Brain microvascular endothelial cell (primary cell): ENCODE data around the gene DIO2.
A peak's percentile ranks its signal among the peaks of the same experiment; 100 is the strongest.

ENCODE experiments used
- DNase-seq: peaks from one replicate; pipeline ENCODE4 v3.0.0-alpha.2; 2020
- H3K27ac ChIP-seq: fragments of 250-450 bp; sonication (Bioruptor Pico); 2 replicates; pipeline ENCODE4 v1.5.1; 2020; ENCODE audit warnings: mild to moderate bottlenecking, moderate library complexity
- H3K27me3 ChIP-seq: fragments of 250-450 bp; sonication (Bioruptor Pico); replicated peaks from 2 replicates; pipeline ENCODE4 v1.5.1; 2020; ENCODE audit warnings: mild to moderate bottlenecking
- H3K36me3 ChIP-seq: fragments of 250-450 bp; sonication (Bioruptor Pico); replicated peaks from 2 replicates; pipeline ENCODE4 v1.5.1; 2020; ENCODE audit warnings: mild to moderate bottlenecking
- H3K4me3 ChIP-seq: 2 replicates; pipeline ENCODE4 v1.5.1; 2011; ENCODE audit warnings: low read depth, mild to moderate bottlenecking, control low read depth, low read length, moderate library complexity
- in situ Hi-C: cut with HindIII; loops from 2 replicates; pipeline ENCODE4 v1.10.0; 2017; ENCODE audit warnings: low sequenced_read_pairs, low pct_ligation_motif_present
- TF ChIP-seq, protein P1 (sequence below): IDR thresholded peaks from 2 replicates; pipeline ENCODE4 v1.5.1; 2011; ENCODE audit warnings: low read depth, mild to moderate bottlenecking, moderate library complexity, low read length, control low read depth, inconsistent platforms; ENCODE audit errors: missing control alignments

The DIO2 gene

DNA sequence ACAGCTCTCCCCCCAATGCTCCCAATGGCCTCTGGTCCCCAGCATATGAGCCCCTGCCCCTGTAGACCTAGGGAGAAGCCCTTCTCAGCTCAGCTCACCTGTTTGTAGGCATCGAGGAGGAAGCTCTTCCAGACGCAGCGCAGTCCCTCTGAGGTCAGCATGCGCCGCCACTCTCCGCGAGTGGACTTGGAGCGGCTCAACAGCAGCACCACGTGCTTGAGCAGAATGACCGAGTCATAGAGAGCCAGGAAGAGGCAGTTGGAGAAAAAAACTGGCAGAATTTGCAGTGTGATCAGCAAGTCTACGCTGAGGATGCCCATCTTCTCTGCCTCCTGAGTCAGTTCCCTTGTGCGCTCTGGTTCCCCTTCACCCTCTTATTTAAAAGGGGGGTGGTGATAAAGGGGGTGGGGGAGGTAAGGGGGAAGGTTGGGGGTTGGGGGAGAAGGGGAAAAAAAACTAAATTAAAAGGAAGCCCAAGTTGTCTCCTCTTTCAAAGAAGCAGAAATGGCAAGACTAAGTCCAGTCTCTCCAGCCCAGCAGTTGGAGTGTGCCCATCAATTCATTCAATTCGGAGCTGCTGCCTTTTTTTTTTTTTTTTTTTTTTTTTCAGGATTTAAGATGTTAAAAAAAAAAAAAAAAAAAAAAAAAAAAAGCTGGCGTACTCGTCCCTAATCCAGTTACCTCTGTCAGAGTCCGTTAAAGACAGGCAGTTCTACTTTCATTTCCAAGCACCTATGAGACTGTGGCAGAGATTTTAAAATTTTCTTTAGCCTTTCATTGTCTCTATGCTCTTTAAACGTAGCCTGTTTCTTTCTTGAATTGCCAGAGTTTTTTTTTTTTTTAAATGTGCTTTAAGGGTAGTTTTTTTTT, at the start of gene DIO2:
Gene DIO2, minus strand, starts transcription at position 352 of the 870 bp plus-strand sequence. Its CDS starts 32 bp downstream, at position 320.
- Histone ChIP-seq H3K4me3 (peak within 1 kb of the TSS; percentile 31), H3K27ac (no peak within 1 kb of the TSS), H3K27me3 (no peaks in the 10 kb centered on the region), H3K36me3 (no peaks in the 10 kb centered on the region)
- DNase-seq, result no peak
- in situ Hi-C loops, result no loop called here
- TF ChIP-seq, protein P1, sequence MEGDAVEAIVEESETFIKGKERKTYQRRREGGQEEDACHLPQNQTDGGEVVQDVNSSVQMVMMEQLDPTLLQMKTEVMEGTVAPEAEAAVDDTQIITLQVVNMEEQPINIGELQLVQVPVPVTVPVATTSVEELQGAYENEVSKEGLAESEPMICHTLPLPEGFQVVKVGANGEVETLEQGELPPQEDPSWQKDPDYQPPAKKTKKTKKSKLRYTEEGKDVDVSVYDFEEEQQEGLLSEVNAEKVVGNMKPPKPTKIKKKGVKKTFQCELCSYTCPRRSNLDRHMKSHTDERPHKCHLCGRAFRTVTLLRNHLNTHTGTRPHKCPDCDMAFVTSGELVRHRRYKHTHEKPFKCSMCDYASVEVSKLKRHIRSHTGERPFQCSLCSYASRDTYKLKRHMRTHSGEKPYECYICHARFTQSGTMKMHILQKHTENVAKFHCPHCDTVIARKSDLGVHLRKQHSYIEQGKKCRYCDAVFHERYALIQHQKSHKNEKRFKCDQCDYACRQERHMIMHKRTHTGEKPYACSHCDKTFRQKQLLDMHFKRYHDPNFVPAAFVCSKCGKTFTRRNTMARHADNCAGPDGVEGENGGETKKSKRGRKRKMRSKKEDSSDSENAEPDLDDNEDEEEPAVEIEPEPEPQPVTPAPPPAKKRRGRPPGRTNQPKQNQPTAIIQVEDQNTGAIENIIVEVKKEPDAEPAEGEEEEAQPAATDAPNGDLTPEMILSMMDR, result no peak

- in situ Hi-C loops, result no loop called here
- H3K4me3 ChIP-seq, result no peak overlapping the region
- no peaks in the 10 kb centered on the region for H3K27me3 ChIP-seq
- TF ChIP-seq, protein P1, result no peak
- no peak overlapping the region for H3K27ac ChIP-seq
- DNase-seq, result no peak
- no peaks in the 10 kb centered on the region for H3K36me3 ChIP-seq
Observed at GRCh38 chr14:80260645-80261044, 49.3 kb upstream of the DIO2 start.

GRCh38 chr14:80239631-80240030, 28.3 kb upstream of the DIO2 start:
- TF ChIP-seq, protein P1, result no peak
- H3K36me3 ChIP-seq, result no peaks in the 10 kb centered on the region
- H3K27ac ChIP-seq, result no peak overlapping the region
- in situ Hi-C loops, result no loop called here
- no peak for DNase-seq
- H3K27me3 ChIP-seq, result no peaks in the 10 kb centered on the region
- no peak overlapping the region for H3K4me3 ChIP-seq

- no peak overlapping the region for H3K27ac ChIP-seq
- no peaks in the 10 kb centered on the region for H3K36me3 ChIP-seq
- in situ Hi-C loops, result no loop called here
- DNase-seq, result no peak
- H3K4me3 ChIP-seq, result no peak overlapping the region
- TF ChIP-seq, protein P1, result no peak
- H3K27me3 ChIP-seq, result no peaks in the 10 kb centered on the region
Observed at GRCh38 chr14:80237143-80237542, 25.8 kb upstream of the DIO2 start.

- no peak overlapping the region for H3K4me3 ChIP-seq
- H3K27ac ChIP-seq, result no peak overlapping the region
- in situ Hi-C loops, result no loop called here
- no peak for DNase-seq
- no peaks in the 10 kb centered on the region for H3K36me3 ChIP-seq
- TF ChIP-seq, protein P1, result no peak
- H3K27me3 ChIP-seq, result no peaks in the 10 kb centered on the region
Observed at GRCh38 chr14:80233470-80234089, 22.3 kb upstream of the DIO2 start.

GRCh38 chr14:80231702-80232101, 20.4 kb upstream of the DIO2 start:
- Histone ChIP-seq H3K4me3 (no peak overlapping the region), H3K27me3 (no peaks in the 10 kb centered on the region), H3K36me3 (no peaks in the 10 kb centered on the region), H3K27ac (no peak overlapping the region)
- no peak for DNase-seq
- TF ChIP-seq, protein P1, result no peak
- in situ Hi-C loops, result no loop called here
